Chondrocyte (in vitro differentiated cells): Measurements from ENCODE around the gene TIMP3. TPM values are rescaled to one million over a fixed set of nuclear protein-coding genes. Genes with fewer than 3 reads are reported as not detected.

Source experiments
- DNase-seq: peaks from one replicate; pipeline ENCODE4 v3.0.0; 2021; ENCODE audit warnings: mixed read lengths, low spot score
- H3K27ac Mint-ChIP-seq: one replicate; pipeline ENCODE4 v1.8.0; 2021; ENCODE audit warnings: mild to moderate bottlenecking, moderate library complexity, mixed read lengths; ENCODE audit not compliant: unreplicated experiment
- H3K27me3 Mint-ChIP-seq: 2 replicates; pipeline ENCODE4 v1.8.0; 2021; ENCODE audit warnings: low read depth, mixed read lengths
- H3K36me3 Mint-ChIP-seq: 2 replicates; pipeline ENCODE4 v1.8.0; 2021; ENCODE audit warnings: low read depth, mixed read lengths
- H3K4me1 Mint-ChIP-seq: 2 replicates; pipeline ENCODE4 v1.8.0; 2021; ENCODE audit warnings: low read depth, mild to moderate bottlenecking, mixed read lengths
- H3K4me3 Mint-ChIP-seq: one replicate; pipeline ENCODE4 v1.8.0; 2021; ENCODE audit warnings: mild to moderate bottlenecking, moderate library complexity, mixed read lengths; ENCODE audit not compliant: unreplicated experiment
- H3K9me3 Mint-ChIP-seq: 2 replicates; pipeline ENCODE4 v1.8.0; 2021; ENCODE audit warnings: low read depth, mixed read lengths
- long read RNA-seq: library from polyadenylated mRNA; stranded (forward); transcript quantifications from one replicate; pipeline ENCODE4 v2.0.0, GENCODE V29; 2021
- total RNA-seq: library from RNA; stranded (reverse); gene quantifications from 3 replicates; pipeline ENCODE4 v1.2.1, GENCODE V29; 2021
- TF ChIP-seq, protein P1 (sequence below): fragments of 200-600 bp; sonication (generic); IDR thresholded peaks from 2 replicates; pipeline ENCODE4 v1.5.0; 2021; ENCODE audit warnings: antibody characterized with exemption, mild to moderate bottlenecking, moderate library complexity

TIMP3 gene
- 51.1 to 126 TPM (median 126 TPM) in 3 replicates for total RNA-seq
- long read RNA-seq, full-length matches to known transcripts = 291 of 354 reads
- long read RNA-seq, partial matches to known transcripts = 63 of 354 reads
- long read RNA-seq, other reads (novel, unspliced or antisense) = 0 of 354 reads

DNA sequence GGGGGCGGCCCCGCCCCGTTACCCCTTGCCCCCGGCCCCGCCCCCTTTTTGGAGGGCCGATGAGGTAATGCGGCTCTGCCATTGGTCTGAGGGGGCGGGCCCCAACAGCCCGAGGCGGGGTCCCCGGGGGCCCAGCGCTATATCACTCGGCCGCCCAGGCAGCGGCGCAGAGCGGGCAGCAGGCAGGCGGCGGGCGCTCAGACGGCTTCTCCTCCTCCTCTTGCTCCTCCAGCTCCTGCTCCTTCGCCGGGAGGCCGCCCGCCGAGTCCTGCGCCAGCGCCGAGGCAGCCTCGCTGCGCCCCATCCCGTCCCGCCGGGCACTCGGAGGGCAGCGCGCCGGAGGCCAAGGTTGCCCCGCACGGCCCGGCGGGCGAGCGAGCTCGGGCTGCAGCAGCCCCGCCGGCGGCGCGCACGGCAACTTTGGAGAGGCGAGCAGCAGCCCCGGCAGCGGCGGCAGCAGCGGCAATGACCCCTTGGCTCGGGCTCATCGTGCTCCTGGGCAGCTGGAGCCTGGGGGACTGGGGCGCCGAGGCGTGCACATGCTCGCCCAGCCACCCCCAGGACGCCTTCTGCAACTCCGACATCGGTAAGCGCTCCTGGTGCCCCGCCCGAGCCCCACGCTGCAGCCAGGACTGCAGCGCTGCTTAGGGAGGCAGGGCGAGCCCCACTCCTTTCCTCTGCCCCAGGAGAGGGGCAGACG is at the start of gene TIMP3:
TSS of gene TIMP3 (plus strand) at position 169 of the 700 bp plus-strand sequence. CDS start at position 466, 297 bp downstream.
- TF ChIP-seq, protein P1, sequence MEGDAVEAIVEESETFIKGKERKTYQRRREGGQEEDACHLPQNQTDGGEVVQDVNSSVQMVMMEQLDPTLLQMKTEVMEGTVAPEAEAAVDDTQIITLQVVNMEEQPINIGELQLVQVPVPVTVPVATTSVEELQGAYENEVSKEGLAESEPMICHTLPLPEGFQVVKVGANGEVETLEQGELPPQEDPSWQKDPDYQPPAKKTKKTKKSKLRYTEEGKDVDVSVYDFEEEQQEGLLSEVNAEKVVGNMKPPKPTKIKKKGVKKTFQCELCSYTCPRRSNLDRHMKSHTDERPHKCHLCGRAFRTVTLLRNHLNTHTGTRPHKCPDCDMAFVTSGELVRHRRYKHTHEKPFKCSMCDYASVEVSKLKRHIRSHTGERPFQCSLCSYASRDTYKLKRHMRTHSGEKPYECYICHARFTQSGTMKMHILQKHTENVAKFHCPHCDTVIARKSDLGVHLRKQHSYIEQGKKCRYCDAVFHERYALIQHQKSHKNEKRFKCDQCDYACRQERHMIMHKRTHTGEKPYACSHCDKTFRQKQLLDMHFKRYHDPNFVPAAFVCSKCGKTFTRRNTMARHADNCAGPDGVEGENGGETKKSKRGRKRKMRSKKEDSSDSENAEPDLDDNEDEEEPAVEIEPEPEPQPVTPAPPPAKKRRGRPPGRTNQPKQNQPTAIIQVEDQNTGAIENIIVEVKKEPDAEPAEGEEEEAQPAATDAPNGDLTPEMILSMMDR = no peak
- Mint-ChIP-seq H3K27me3 (no peaks in the 10 kb centered on the region), H3K4me1 (peaks cover 47% of the 10 kb centered on the region), H3K9me3 (no peaks in the 10 kb centered on the region), H3K27ac (peak within 1 kb of the TSS; percentile 93), H3K4me3 (peak within 1 kb of the TSS; percentile 92), H3K36me3 (peaks cover 1% of the 10 kb centered on the region)
- DNase-seq = no peak

DNA sequence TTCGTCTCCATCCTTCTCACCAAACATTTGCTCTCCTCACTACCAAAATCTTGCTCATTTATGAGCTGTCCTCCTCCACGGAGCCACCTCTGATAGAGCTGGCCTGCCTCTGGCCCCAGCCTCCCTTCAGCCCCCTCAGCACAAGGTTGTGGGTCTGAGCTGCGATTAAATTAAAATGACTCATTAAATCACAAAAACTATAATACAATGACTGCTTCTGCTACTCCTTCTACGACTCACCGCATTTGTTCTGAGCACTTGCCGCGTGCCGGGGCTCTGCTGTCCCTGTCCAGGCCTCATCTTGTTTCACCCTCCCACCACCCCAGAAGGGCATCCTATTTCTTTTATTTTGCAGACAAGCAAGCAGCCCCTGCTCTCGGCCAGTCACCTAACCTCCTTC is 49.2 kb upstream of the TIMP3 start:
- TF ChIP-seq, protein P1 = no peak
- Mint-ChIP-seq H3K36me3 (no peaks in the 10 kb centered on the region), H3K27me3 (no peaks in the 10 kb centered on the region), H3K4me1 (peaks cover 25% of the 10 kb centered on the region), H3K9me3 (no peaks in the 10 kb centered on the region), H3K27ac (no peak overlapping the region), H3K4me3 (no peak overlapping the region)
- DNase-seq = no peak

DNA sequence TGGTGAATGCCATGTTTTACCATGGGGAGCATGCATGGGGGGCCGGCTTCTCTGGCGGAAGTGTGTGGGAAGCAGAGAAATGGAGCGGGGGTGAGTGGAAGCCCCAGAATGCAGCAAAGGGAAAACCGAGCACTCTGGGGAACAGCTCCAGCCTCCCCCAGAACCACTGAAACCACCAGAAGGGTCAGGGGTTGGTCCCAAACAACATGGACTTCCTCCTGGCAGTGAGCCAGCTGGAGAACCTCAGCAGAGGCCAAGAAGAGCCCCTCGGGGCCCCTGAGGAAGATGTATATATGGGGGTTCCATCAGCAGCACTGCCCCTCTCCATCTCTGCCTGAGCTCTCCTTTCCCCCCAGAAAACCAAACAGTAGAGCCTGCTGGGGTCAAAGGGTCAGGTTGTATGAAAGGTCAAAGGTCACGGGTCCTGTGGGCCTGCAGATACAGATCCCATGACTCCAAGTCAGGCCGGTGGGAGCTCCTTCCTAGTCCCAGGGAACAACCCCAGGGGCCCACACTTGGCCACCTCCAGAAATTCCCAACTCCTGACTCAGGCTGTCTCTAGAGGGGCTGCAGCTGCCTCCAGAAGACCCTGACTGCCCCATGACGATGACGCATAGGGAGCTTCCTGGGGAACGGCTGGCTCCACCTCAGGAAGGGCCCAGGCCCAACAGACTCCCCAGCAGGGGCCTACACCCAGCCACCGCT is 48.5 kb upstream of the TIMP3 start:
- no peaks in the 10 kb centered on the region for H3K36me3 Mint-ChIP-seq
- no peak for DNase-seq
- H3K27ac Mint-ChIP-seq = no peak overlapping the region
- TF ChIP-seq, protein P1 = no peak
- H3K27me3 Mint-ChIP-seq = no peaks in the 10 kb centered on the region
- H3K4me3 Mint-ChIP-seq = no peak overlapping the region
- H3K4me1 Mint-ChIP-seq = peaks cover 25% of the 10 kb centered on the region
- no peaks in the 10 kb centered on the region for H3K9me3 Mint-ChIP-seq

DNA sequence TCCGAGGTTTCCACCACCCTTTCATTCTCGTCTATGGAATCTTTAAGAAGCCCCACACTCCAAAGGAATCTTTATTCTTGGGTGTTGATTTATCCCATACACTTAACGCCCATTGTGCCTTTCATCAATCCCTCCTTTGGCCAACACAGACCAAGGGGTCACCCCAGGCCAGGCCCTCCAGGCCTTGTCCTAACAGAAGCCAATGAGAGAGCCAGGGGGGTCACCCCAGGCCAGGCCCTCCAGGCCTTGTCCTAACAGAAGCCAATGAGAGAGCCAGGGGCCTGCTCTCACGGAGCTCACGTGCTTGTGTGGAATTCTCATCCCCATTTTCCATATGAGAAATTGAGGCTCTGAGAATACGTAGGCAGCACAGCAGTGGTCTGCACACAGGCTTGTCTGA is 47.9 kb upstream of the TIMP3 start:
- H3K27ac Mint-ChIP-seq = peak overlapping the region; percentile 52
- no peak for DNase-seq
- peaks cover 25% of the 10 kb centered on the region for H3K4me1 Mint-ChIP-seq

More for the DNA sequence above, 47.9 kb upstream of the TIMP3 start:
- no peak overlapping the region for H3K4me3 Mint-ChIP-seq
- no peaks in the 10 kb centered on the region for H3K27me3 Mint-ChIP-seq
- no peaks in the 10 kb centered on the region for H3K9me3 Mint-ChIP-seq
- TF ChIP-seq, protein P1 = no peak
- no peaks in the 10 kb centered on the region for H3K36me3 Mint-ChIP-seq
